ENCODE measurements around the gene SLC7A8.

DNA sequence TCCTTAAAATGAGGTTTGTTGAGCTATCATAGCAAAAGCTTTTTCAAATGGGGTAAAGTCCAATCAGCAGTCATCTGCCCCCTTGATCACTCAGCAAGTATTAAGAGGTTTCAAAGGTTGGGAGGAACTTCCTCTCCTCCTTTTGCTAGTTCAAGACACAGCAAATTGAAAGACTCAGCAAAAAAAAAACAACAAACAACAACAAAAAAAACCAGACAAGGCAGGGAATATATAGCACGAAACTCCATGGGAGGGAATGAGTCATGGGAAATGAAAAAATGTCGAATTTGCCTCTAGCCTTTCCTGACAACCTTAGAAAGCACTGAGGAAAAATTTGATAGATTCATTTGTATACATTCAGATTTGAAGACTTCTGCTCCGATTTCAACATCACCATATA is 1.6 kb upstream of the SLC7A8 start:
- no peak for TF ChIP-seq EZH2 (IDR thresholded peaks at IDR 0.05; ENCODE audit: low read depth, unreplicated experiment)
- no peak for TF ChIP-seq CREB1 (CRISPR knock-in tag; IDR thresholded peaks at IDR 0.05; ENCODE audit: low read depth)
- TF ChIP-seq, protein P1, sequence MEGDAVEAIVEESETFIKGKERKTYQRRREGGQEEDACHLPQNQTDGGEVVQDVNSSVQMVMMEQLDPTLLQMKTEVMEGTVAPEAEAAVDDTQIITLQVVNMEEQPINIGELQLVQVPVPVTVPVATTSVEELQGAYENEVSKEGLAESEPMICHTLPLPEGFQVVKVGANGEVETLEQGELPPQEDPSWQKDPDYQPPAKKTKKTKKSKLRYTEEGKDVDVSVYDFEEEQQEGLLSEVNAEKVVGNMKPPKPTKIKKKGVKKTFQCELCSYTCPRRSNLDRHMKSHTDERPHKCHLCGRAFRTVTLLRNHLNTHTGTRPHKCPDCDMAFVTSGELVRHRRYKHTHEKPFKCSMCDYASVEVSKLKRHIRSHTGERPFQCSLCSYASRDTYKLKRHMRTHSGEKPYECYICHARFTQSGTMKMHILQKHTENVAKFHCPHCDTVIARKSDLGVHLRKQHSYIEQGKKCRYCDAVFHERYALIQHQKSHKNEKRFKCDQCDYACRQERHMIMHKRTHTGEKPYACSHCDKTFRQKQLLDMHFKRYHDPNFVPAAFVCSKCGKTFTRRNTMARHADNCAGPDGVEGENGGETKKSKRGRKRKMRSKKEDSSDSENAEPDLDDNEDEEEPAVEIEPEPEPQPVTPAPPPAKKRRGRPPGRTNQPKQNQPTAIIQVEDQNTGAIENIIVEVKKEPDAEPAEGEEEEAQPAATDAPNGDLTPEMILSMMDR (conservative IDR thresholded peaks at IDR 0.05; ENCODE audit: low read depth in 2 of 2): no peak
- no peak for TF ChIP-seq POLR2AphosphoS5 (IDR thresholded peaks at IDR 0.05; ENCODE audit: low read depth)
- TF ChIP-seq, protein P2, sequence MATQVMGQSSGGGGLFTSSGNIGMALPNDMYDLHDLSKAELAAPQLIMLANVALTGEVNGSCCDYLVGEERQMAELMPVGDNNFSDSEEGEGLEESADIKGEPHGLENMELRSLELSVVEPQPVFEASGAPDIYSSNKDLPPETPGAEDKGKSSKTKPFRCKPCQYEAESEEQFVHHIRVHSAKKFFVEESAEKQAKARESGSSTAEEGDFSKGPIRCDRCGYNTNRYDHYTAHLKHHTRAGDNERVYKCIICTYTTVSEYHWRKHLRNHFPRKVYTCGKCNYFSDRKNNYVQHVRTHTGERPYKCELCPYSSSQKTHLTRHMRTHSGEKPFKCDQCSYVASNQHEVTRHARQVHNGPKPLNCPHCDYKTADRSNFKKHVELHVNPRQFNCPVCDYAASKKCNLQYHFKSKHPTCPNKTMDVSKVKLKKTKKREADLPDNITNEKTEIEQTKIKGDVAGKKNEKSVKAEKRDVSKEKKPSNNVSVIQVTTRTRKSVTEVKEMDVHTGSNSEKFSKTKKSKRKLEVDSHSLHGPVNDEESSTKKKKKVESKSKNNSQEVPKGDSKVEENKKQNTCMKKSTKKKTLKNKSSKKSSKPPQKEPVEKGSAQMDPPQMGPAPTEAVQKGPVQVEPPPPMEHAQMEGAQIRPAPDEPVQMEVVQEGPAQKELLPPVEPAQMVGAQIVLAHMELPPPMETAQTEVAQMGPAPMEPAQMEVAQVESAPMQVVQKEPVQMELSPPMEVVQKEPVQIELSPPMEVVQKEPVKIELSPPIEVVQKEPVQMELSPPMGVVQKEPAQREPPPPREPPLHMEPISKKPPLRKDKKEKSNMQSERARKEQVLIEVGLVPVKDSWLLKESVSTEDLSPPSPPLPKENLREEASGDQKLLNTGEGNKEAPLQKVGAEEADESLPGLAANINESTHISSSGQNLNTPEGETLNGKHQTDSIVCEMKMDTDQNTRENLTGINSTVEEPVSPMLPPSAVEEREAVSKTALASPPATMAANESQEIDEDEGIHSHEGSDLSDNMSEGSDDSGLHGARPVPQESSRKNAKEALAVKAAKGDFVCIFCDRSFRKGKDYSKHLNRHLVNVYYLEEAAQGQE (IDR thresholded peaks at IDR 0.05; ENCODE audit: unreplicated experiment): no peak
- TF ChIP-seq STAT1 (IDR thresholded peaks at IDR 0.05; ENCODE audit: unreplicated experiment): no peak
- no peak for TF ChIP-seq EZH2phosphoT487 (IDR thresholded peaks at IDR 0.05; ENCODE audit: unreplicated experiment)
